HEK293 (cell line): ENCODE data around the gene PIEZO1.
A peak's percentile ranks its signal among the peaks of the same experiment; 100 is the strongest.

Experiments
- CTCF ChIA-PET: fragments of 350-600 bp; formaldehyde crosslinking; extraction: SDS; loops from one replicate; lab custom pipeline; 2021; ENCODE audit warnings: antibody characterized with exemption; lab: Yijun Ruan, JAX
- POLR2A ChIA-PET: fragments of 300-600 bp; formaldehyde crosslinking; extraction: SDS; loops from one replicate; lab custom pipeline; 2020; ENCODE audit warnings: antibody characterized with exemption, inconsistent platforms; lab: Yijun Ruan, JAX
- H3K27ac ChIP-seq: fragments of 200-500 bp; sonication (Bioruptor generic); 2 replicates; pipeline ENCODE4 v1.5.1; 2014; ENCODE audit warnings: low read depth, low read length, control low read depth, inconsistent platforms; ENCODE audit errors: extremely low read depth
- H3K36me3 ChIP-seq, 2 experiments: fragments of 200-500 bp in 1 of 2; sonication (Bioruptor generic) in 1 of 2; 1 replicate in 1 of 2; 2 replicates in 1 of 2; pipeline ENCODE4 v1.5.1; 2014 to 2017; ENCODE audit warnings: inconsistent platforms in 2 of 2, low read length in 2 of 2; ENCODE audit not compliant: control insufficient read depth in 2 of 2, insufficient read depth in 1 of 2
- H3K4me1 ChIP-seq: fragments of 200-500 bp; sonication (Bioruptor generic); 2 replicates; pipeline ENCODE4 v1.5.1; 2014; ENCODE audit warnings: mild to moderate bottlenecking, low read length, inconsistent platforms; ENCODE audit not compliant: control insufficient read depth, insufficient read depth
- H3K4me3 ChIP-seq: 2 replicates; pipeline ENCODE4 v1.5.1; 2011; ENCODE audit warnings: low read depth, mild to moderate bottlenecking, control low read depth, low read length, moderate library complexity
- H3K9me3 ChIP-seq: fragments of 200-500 bp; sonication (Bioruptor generic); 2 replicates; pipeline ENCODE4 v1.5.1; 2014; ENCODE audit warnings: low read depth, low read length, inconsistent platforms; ENCODE audit not compliant: control insufficient read depth, insufficient read depth
- GLIS1 ChIP-seq: fragments of 450-650 bp; formaldehyde crosslinking; IDR thresholded peaks from 2 replicates; pipeline ENCODE4 v1.5.1; 2016; ENCODE audit warnings: missing biosample characterization, missing genetic modification characterization
- GLIS2 ChIP-seq: fragments of 450-650 bp; formaldehyde crosslinking; IDR thresholded peaks from 2 replicates; pipeline ENCODE4 v1.5.1; 2016; ENCODE audit warnings: missing biosample characterization, missing genetic modification characterization
- PRDM10 ChIP-seq: fragments of 450-650 bp; formaldehyde crosslinking; IDR thresholded peaks from 2 replicates; pipeline ENCODE4 v1.5.1; 2016; ENCODE audit warnings: missing biosample characterization, missing genetic modification characterization
- SCRT2 ChIP-seq: fragments of 450-650 bp; formaldehyde crosslinking; IDR thresholded peaks from 2 replicates; pipeline ENCODE4 v1.5.1; 2016; ENCODE audit warnings: missing biosample characterization, missing genetic modification characterization
- SP2 ChIP-seq: fragments of 450-650 bp; formaldehyde crosslinking; IDR thresholded peaks from 2 replicates; pipeline ENCODE4 v1.5.1; 2016; ENCODE audit warnings: missing biosample characterization, missing genetic modification characterization
- SP7 ChIP-seq: fragments of 450-650 bp; formaldehyde crosslinking; IDR thresholded peaks from 2 replicates; pipeline ENCODE4 v1.5.1; 2016; ENCODE audit warnings: missing biosample characterization, missing genetic modification characterization
- YY2 ChIP-seq: fragments of 450-650 bp; formaldehyde crosslinking; IDR thresholded peaks from 2 replicates; pipeline ENCODE4 v1.5.1; 2016; ENCODE audit warnings: missing biosample characterization, missing genetic modification characterization
- ZBTB10 ChIP-seq: fragments of 450-650 bp; formaldehyde crosslinking; IDR thresholded peaks from 2 replicates; pipeline ENCODE4 v1.5.1; 2016; ENCODE audit warnings: missing biosample characterization, missing genetic modification characterization
- ZBTB7A ChIP-seq: fragments of 450-650 bp; formaldehyde crosslinking; IDR thresholded peaks from 2 replicates; pipeline ENCODE4 v1.5.1; 2016; ENCODE audit warnings: low read depth, missing biosample characterization, missing genetic modification characterization
- ZNF146 ChIP-seq: fragments of 450-650 bp; formaldehyde crosslinking; IDR thresholded peaks from 2 replicates; pipeline ENCODE4 v1.5.1; 2016; ENCODE audit warnings: missing biosample characterization, missing genetic modification characterization
- ZNF394 ChIP-seq: fragments of 450-650 bp; formaldehyde crosslinking; IDR thresholded peaks from 2 replicates; pipeline ENCODE4 v1.5.1; 2016; ENCODE audit warnings: missing biosample characterization, missing genetic modification characterization, mild to moderate bottlenecking, moderate library complexity, borderline replicate concordance
- ZNF416 ChIP-seq: fragments of 450-650 bp; formaldehyde crosslinking; IDR thresholded peaks from 2 replicates; pipeline ENCODE4 v1.5.1; 2016; ENCODE audit warnings: missing biosample characterization, missing genetic modification characterization
- ZNF544 ChIP-seq: fragments of 450-650 bp; formaldehyde crosslinking; IDR thresholded peaks from 2 replicates; pipeline ENCODE4 v1.5.0; 2017; ENCODE audit warnings: missing biosample characterization, missing genetic modification characterization
- ZNF792 ChIP-seq: fragments of 450-650 bp; formaldehyde crosslinking; IDR thresholded peaks from 2 replicates; pipeline ENCODE4 v1.5.1; 2016; ENCODE audit warnings: missing biosample characterization, missing genetic modification characterization
- ZXDB ChIP-seq: fragments of 450-650 bp; formaldehyde crosslinking; IDR thresholded peaks from 2 replicates; pipeline ENCODE4 v1.5.1; 2016; ENCODE audit warnings: missing biosample characterization, missing genetic modification characterization
- TF ChIP-seq, protein P1 (sequence below): fragments of 450-650 bp; formaldehyde crosslinking; IDR thresholded peaks from 2 replicates; pipeline ENCODE4 v1.5.1; 2016; ENCODE audit warnings: missing biosample characterization, missing genetic modification characterization
- TF ChIP-seq, protein P2 (sequence below): fragments of 450-650 bp; formaldehyde crosslinking; IDR thresholded peaks from 2 replicates; pipeline ENCODE4 v1.5.1; 2016; ENCODE audit warnings: missing biosample characterization, missing genetic modification characterization
- TF ChIP-seq, protein P3 (sequence below): fragments of 450-650 bp; formaldehyde crosslinking; IDR thresholded peaks from 2 replicates; pipeline ENCODE4 v1.5.1; 2017; ENCODE audit warnings: missing biosample characterization, missing genetic modification characterization

Gene PIEZO1

DNA sequence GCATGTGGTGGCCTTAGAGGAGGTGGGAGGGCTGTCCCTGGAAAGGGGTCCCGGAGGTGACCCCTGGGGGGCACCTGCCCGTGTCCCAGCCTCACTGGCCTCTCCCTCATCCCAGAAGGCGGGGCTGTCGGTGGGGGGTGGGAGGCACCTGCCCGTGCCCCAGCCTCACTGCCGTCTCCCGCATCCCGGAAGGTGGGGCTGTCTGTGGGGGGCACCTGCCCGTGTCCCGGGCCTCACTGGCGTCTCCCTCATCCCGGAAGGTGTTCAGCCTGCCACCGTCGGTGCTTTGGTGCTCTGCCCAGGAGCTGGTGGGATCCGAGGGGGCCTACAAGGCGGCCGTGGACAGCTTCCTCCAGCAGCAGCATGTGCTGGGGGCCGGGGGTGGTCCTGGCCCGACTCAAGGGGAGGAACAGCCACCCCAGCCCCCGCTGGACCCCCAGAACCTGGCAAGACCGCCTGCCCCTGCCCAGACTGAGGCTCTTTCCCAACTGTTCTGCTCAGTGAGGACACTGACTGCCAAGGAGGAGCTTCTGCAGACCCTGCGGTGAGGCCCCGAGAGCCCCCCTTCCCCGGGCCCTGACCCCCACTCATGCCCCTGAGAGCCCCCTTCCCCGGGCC is 72.5 kb downstream of the PIEZO1 start:
- no peaks in the 10 kb centered on the region for H3K9me3 ChIP-seq
- no peak for TF ChIP-seq ZNF544
- no peak for TF ChIP-seq SP7 (tag by site-specific recombination)
- TF ChIP-seq, protein P1, sequence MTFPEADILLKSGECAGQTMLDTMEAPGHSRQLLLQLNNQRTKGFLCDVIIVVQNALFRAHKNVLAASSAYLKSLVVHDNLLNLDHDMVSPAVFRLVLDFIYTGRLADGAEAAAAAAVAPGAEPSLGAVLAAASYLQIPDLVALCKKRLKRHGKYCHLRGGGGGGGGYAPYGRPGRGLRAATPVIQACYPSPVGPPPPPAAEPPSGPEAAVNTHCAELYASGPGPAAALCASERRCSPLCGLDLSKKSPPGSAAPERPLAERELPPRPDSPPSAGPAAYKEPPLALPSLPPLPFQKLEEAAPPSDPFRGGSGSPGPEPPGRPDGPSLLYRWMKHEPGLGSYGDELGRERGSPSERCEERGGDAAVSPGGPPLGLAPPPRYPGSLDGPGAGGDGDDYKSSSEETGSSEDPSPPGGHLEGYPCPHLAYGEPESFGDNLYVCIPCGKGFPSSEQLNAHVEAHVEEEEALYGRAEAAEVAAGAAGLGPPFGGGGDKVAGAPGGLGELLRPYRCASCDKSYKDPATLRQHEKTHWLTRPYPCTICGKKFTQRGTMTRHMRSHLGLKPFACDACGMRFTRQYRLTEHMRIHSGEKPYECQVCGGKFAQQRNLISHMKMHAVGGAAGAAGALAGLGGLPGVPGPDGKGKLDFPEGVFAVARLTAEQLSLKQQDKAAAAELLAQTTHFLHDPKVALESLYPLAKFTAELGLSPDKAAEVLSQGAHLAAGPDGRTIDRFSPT (tag by site-specific recombination): no peak
- TF ChIP-seq, protein P2, sequence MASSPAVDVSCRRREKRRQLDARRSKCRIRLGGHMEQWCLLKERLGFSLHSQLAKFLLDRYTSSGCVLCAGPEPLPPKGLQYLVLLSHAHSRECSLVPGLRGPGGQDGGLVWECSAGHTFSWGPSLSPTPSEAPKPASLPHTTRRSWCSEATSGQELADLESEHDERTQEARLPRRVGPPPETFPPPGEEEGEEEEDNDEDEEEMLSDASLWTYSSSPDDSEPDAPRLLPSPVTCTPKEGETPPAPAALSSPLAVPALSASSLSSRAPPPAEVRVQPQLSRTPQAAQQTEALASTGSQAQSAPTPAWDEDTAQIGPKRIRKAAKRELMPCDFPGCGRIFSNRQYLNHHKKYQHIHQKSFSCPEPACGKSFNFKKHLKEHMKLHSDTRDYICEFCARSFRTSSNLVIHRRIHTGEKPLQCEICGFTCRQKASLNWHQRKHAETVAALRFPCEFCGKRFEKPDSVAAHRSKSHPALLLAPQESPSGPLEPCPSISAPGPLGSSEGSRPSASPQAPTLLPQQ: no peak
- TF ChIP-seq GLIS1 (tag by site-specific recombination): 0 out of 2 replicates have a peak, but pooled peaks have one; percentile 9
- no peak for TF ChIP-seq ZXDB (tag by site-specific recombination)
- no peak for TF ChIP-seq ZNF394 (tag by site-specific recombination)
- peak; percentile 57; the same call in 1 of the 2 replicates for TF ChIP-seq GLIS2 (tag by site-specific recombination)
- TF ChIP-seq ZBTB7A (tag by site-specific recombination): 0 out of 2 replicates have a peak, but pooled peaks have one; percentile 39
- TF ChIP-seq ZBTB10: peak; percentile 57; the same call in 1 of the 2 replicates
- TF ChIP-seq ZNF792 (tag by site-specific recombination): no peak
- TF ChIP-seq SCRT2 (tag by site-specific recombination): no peak
- TF ChIP-seq SP2 (tag by site-specific recombination): 0 out of 2 replicates have a peak, but pooled peaks have one; percentile 7
- no peak for TF ChIP-seq YY2
- no peaks in the 10 kb centered on the region for H3K4me1 ChIP-seq
- H3K27ac ChIP-seq: no peak overlapping the region
- peaks cover 0 to 62% of the 10 kb centered on the region in 2 experiments; a peak in 1 of 3 replicates for H3K36me3 ChIP-seq
- ChIA-PET CTCF (no interaction called here), POLR2A (no interaction called here)
- H3K4me3 ChIP-seq: no peak overlapping the region

- H3K4me1 ChIP-seq: no peaks in the 10 kb centered on the region
- ChIA-PET CTCF (no interaction called here), POLR2A (no interaction called here)
- H3K36me3 ChIP-seq: peaks cover 0 to 55% of the 10 kb centered on the region in 2 experiments; a peak in 1 of 3 replicates
- TF ChIP-seq ZNF146 (tag by site-specific recombination): no peak
- peak; percentile 25 for TF ChIP-seq SP2 (tag by site-specific recombination)
- no peak for TF ChIP-seq ZNF416 (tag by site-specific recombination)
- TF ChIP-seq, protein P3, sequence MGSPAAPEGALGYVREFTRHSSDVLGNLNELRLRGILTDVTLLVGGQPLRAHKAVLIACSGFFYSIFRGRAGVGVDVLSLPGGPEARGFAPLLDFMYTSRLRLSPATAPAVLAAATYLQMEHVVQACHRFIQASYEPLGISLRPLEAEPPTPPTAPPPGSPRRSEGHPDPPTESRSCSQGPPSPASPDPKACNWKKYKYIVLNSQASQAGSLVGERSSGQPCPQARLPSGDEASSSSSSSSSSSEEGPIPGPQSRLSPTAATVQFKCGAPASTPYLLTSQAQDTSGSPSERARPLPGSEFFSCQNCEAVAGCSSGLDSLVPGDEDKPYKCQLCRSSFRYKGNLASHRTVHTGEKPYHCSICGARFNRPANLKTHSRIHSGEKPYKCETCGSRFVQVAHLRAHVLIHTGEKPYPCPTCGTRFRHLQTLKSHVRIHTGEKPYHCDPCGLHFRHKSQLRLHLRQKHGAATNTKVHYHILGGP (tag by site-specific recombination): peak; percentile 90
- TF ChIP-seq PRDM10 (tag by site-specific recombination): peak; percentile 54
- no peaks in the 10 kb centered on the region for H3K9me3 ChIP-seq
- no peak overlapping the region for H3K4me3 ChIP-seq
- 0 out of 2 replicates have a peak overlapping the region, but pooled peaks have one; percentile 9 for H3K27ac ChIP-seq
These were observed 73.2 kb downstream of the PIEZO1 start for GRCh38 chr16:88711750-88712340.
